Stimulated activated memory B cell treated with anti-CD40 and anti-IgM and Interleukin-4, amounts not matched to agents 10 μg/mL and 1 μg/mL and 100 μg/mL, for 72 hours (primary cell): ENCODE data around the gene HMGXB4.
"Not testable (repeated sequence)": the region's sequence is repeated elsewhere in the genome, so short reads cannot be mapped to it uniquely, and the experiment has no call there.

Experiments
- ATAC-seq: fragments of 150-1000 bp; cut with Tn5 transposase; 2 replicates; pipeline ENCODE4 v1.10.0; 2021
- H3K27ac Mint-ChIP-seq: one replicate; pipeline ENCODE4 v1.8.0; 2022; ENCODE audit warnings: mild to moderate bottlenecking, mixed read lengths
- H3K27me3 Mint-ChIP-seq: one replicate; pipeline ENCODE4 v1.8.0; 2022; ENCODE audit warnings: mixed read lengths
- H3K36me3 Mint-ChIP-seq: one replicate; pipeline ENCODE4 v1.8.0; 2022; ENCODE audit warnings: mixed read lengths
- H3K4me1 Mint-ChIP-seq: one replicate; pipeline ENCODE4 v1.8.0; 2022; ENCODE audit warnings: mixed read lengths
- H3K4me3 Mint-ChIP-seq: one replicate; pipeline ENCODE4 v1.8.0; 2022; ENCODE audit warnings: mild to moderate bottlenecking, moderate library complexity, mixed read lengths
- H3K9me3 Mint-ChIP-seq: one replicate; pipeline ENCODE4 v1.8.0; 2022; ENCODE audit warnings: mixed read lengths

Gene HMGXB4

GRCh38 chr22:35230839-35231584 lies 26.3 kb upstream of the HMGXB4 start:
- Mint-ChIP-seq H3K4me3 (peak overlapping the region; percentile 1), H3K9me3 (peaks cover 3% of the 10 kb centered on the region), H3K27ac (no peak overlapping the region), H3K36me3 (no peaks in the 10 kb centered on the region), H3K4me1 (peaks cover 9% of the 10 kb centered on the region), H3K27me3 (peaks cover 22% of the 10 kb centered on the region)
- no peak for ATAC-seq

GRCh38 chr22:35231585-35232084 lies 25.7 kb upstream of the HMGXB4 start:
- Mint-ChIP-seq H3K4me1 (peaks cover 9% of the 10 kb centered on the region), H3K36me3 (no peaks in the 10 kb centered on the region), H3K4me3 (no peak overlapping the region), H3K27ac (no peak overlapping the region), H3K9me3 (peaks cover 3% of the 10 kb centered on the region), H3K27me3 (peaks cover 22% of the 10 kb centered on the region)
- ATAC-seq: peak; percentile 78

DNA sequence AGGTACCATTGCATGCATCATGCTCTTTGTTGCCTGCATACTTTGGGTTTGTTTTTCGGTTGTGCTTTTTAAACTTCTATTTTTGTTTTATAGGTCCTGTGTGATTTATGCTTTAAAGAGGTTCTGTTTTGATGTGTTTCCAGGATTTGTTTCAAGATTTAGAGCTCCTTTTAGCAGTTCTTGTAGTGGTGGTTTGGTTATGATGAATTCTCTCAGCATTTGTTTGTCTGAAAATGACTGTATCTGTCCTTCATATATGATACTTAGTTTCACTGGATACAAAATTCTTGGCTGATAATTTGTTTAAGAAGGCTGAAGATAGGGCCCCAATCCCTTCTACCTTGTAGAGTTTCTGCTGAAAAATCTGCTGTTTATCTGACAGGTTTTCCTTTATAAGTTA lies 18.5 kb upstream of the HMGXB4 start:
- not testable (repeated sequence) for H3K4me3 Mint-ChIP-seq, H3K36me3 Mint-ChIP-seq, H3K9me3 Mint-ChIP-seq, H3K4me1 Mint-ChIP-seq, ATAC-seq, H3K27ac Mint-ChIP-seq
- H3K27me3 Mint-ChIP-seq: peaks cover 56% of the 10 kb centered on the region

- ATAC-seq, H3K9me3 Mint-ChIP-seq, H3K4me1 Mint-ChIP-seq, H3K4me3 Mint-ChIP-seq, H3K27ac Mint-ChIP-seq, H3K36me3 Mint-ChIP-seq: not testable (repeated sequence)
- peaks cover 74% of the 10 kb centered on the region for H3K27me3 Mint-ChIP-seq
Observed at GRCh38 chr22:35244507-35244906, 12.8 kb upstream of the HMGXB4 start.

DNA sequence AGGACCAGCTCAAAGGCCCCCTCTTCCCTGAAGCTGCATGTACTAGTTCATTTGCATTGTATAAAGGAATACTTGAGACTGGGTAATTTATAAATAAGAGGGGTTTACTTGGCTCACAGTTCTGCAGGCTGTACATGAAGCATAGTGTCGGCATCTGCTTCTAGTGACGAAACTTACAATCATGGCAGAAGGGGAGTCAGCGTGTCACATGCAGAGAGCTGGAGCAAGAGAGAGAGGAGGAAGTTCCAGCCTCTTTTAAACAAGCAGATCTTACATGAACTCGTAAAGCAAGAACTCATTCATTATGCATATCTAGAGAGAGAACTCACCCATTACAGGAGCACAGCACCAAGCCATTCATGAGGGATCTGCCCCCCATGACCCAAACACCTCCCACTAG lies 7.1 kb upstream of the HMGXB4 start:
- H3K27me3 Mint-ChIP-seq: peaks cover 30% of the 10 kb centered on the region
- no peaks in the 10 kb centered on the region for H3K36me3 Mint-ChIP-seq
- no peak for ATAC-seq
- H3K4me1 Mint-ChIP-seq: no peaks in the 10 kb centered on the region
- no peak overlapping the region for H3K4me3 Mint-ChIP-seq
- no peak overlapping the region for H3K27ac Mint-ChIP-seq
- no peaks in the 10 kb centered on the region for H3K9me3 Mint-ChIP-seq

GRCh38 chr22:35253946-35254345 lies 3.3 kb upstream of the HMGXB4 start:
- H3K36me3 Mint-ChIP-seq: peaks cover 3% of the 10 kb centered on the region
- H3K27ac Mint-ChIP-seq: no peak overlapping the region
- peaks cover 17% of the 10 kb centered on the region for H3K4me1 Mint-ChIP-seq
- H3K4me3 Mint-ChIP-seq: no peak overlapping the region
- ATAC-seq: no peak
- no peaks in the 10 kb centered on the region for H3K9me3 Mint-ChIP-seq
- H3K27me3 Mint-ChIP-seq: no peaks in the 10 kb centered on the region

DNA sequence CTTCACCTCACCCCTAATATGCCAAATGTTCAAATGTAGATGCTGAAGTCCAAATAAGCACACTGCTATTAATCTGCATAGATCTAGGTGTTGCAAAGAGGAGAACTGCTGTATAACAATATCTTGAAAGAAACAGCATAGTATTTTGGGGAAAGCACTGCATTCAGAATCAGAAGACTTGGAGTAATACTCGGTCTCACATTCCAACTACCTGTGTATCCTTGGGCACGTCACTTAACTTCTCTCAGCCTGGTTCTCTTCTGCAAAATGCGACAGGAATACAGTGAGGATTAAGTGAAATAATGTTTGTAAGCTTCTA lies 332 bp upstream of the HMGXB4 start:
- H3K4me3 Mint-ChIP-seq: peak overlapping the region; percentile 91
- peak; percentile 2 for ATAC-seq
- H3K4me1 Mint-ChIP-seq: peaks cover 27% of the 10 kb centered on the region
- H3K27me3 Mint-ChIP-seq: no peaks in the 10 kb centered on the region
- H3K9me3 Mint-ChIP-seq: no peaks in the 10 kb centered on the region
- peak overlapping the region; percentile 92 for H3K27ac Mint-ChIP-seq
- peaks cover 13% of the 10 kb centered on the region for H3K36me3 Mint-ChIP-seq

GRCh38 chr22:35258191-35258988 lies 1.1 kb downstream of the HMGXB4 start:
- Mint-ChIP-seq H3K9me3 (no peaks in the 10 kb centered on the region), H3K27ac (peak overlapping the region; percentile 92), H3K27me3 (no peaks in the 10 kb centered on the region), H3K4me1 (peaks cover 27% of the 10 kb centered on the region), H3K4me3 (peak overlapping the region; percentile 86), H3K36me3 (peaks cover 26% of the 10 kb centered on the region)
- no peak for ATAC-seq

DNA sequence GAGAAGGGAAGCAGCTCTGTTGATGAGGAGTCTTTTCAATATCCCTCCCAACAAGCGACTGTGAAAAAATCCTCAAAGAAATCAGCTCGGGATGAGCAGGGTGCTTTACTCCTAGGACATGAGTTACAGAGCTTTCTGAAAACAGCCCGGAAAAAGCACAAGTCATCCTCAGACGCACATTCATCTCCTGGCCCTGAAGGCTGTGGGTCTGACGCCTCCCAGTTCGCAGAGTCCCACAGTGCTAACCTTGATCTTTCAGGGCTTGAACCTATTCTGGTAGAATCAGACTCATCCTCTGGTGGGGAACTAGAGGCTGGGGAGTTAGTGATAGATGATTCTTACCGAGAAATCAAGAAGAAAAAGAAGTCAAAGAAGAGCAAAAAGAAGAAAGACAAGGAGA lies 7.7 kb downstream of the HMGXB4 start:
- H3K36me3 Mint-ChIP-seq: peaks cover 66% of the 10 kb centered on the region
- H3K9me3 Mint-ChIP-seq: no peaks in the 10 kb centered on the region
- H3K4me3 Mint-ChIP-seq: no peak overlapping the region
- ATAC-seq: no peak
- no peak overlapping the region for H3K27ac Mint-ChIP-seq
- H3K4me1 Mint-ChIP-seq: peaks cover 21% of the 10 kb centered on the region
- H3K27me3 Mint-ChIP-seq: no peaks in the 10 kb centered on the region

GRCh38 chr22:35266277-35266676 lies 9.0 kb downstream of the HMGXB4 start:
- no peaks in the 10 kb centered on the region for H3K9me3 Mint-ChIP-seq
- no peak overlapping the region for H3K27ac Mint-ChIP-seq
- no peaks in the 10 kb centered on the region for H3K27me3 Mint-ChIP-seq
- ATAC-seq: no peak
- H3K36me3 Mint-ChIP-seq: peaks cover 71% of the 10 kb centered on the region
- peaks cover 21% of the 10 kb centered on the region for H3K4me1 Mint-ChIP-seq
- H3K4me3 Mint-ChIP-seq: no peak overlapping the region

- Mint-ChIP-seq H3K9me3 (no peaks in the 10 kb centered on the region), H3K4me3 (no peak overlapping the region), H3K4me1 (peaks cover 21% of the 10 kb centered on the region), H3K36me3 (peaks cover 74% of the 10 kb centered on the region), H3K27me3 (no peaks in the 10 kb centered on the region), H3K27ac (no peak overlapping the region)
- no peak for ATAC-seq
Observed at GRCh38 chr22:35269630-35270029, 12.3 kb downstream of the HMGXB4 start.

- Mint-ChIP-seq H3K27ac (no peak overlapping the region), H3K36me3 (peaks cover 58% of the 10 kb centered on the region), H3K4me3 (no peak overlapping the region), H3K4me1 (peaks cover 6% of the 10 kb centered on the region), H3K27me3 (no peaks in the 10 kb centered on the region), H3K9me3 (no peaks in the 10 kb centered on the region)
- ATAC-seq: no peak
Observed at GRCh38 chr22:35274154-35274871, 17.0 kb downstream of the HMGXB4 start.

- no peak for ATAC-seq
- Mint-ChIP-seq H3K4me3 (no peak overlapping the region), H3K4me1 (peaks cover 4% of the 10 kb centered on the region), H3K9me3 (no peaks in the 10 kb centered on the region), H3K27me3 (no peaks in the 10 kb centered on the region), H3K27ac (no peak overlapping the region), H3K36me3 (peaks cover 61% of the 10 kb centered on the region)
Observed at GRCh38 chr22:35275580-35275979, 18.3 kb downstream of the HMGXB4 start.

DNA sequence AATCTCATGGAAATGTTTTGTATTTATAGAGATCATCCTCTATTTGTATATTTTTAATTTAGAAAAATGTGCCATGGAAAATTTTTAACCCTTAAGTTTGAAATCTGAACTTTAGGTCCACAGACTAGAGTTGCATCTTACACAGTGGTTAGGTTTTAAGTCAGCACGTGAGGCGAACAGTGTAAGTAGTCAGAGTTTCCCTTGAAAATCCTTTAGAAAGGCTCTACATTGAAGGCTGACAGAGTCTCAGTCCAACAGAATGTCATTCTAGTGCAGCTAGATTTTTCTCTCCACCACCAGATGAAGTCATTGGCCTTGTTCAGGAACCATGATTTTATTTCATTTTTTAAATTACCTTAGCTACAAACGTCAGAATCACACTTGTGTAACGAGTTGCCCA lies 18.7 kb downstream of the HMGXB4 start:
- H3K4me1 Mint-ChIP-seq: peaks cover 6% of the 10 kb centered on the region
- H3K27ac Mint-ChIP-seq: no peak overlapping the region
- no peak for ATAC-seq
- H3K27me3 Mint-ChIP-seq: no peaks in the 10 kb centered on the region
- H3K4me3 Mint-ChIP-seq: no peak overlapping the region
- peaks cover 62% of the 10 kb centered on the region for H3K36me3 Mint-ChIP-seq
- H3K9me3 Mint-ChIP-seq: no peaks in the 10 kb centered on the region

DNA sequence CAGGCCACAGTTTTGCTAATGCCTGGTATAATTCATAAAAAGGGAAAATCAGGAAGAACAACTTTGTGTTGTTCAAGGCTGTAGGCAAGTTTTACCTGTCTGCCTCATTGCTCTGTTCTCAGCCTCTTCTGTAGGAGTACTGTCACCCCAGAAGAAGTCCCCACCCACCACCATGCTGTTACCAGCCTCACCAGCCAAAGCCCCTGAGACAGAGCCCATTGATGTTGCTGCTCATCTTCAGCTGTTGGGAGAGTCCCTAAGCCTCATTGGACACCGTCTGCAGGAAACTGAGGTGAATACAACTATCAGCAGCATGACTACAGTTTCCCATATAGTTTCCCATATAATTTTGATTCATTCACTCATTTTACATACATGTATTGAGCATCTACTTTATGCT lies 30.8 kb downstream of the HMGXB4 start:
- Mint-ChIP-seq H3K27me3 (no peaks in the 10 kb centered on the region), H3K9me3 (no peaks in the 10 kb centered on the region), H3K27ac (no peak overlapping the region), H3K4me3 (no peak overlapping the region), H3K4me1 (no peaks in the 10 kb centered on the region), H3K36me3 (peaks cover 60% of the 10 kb centered on the region)
- ATAC-seq: no peak
